PC-9 (cell line): ENCODE results near the gene OCA2. TPM values are rescaled to one million over a fixed set of nuclear protein-coding genes. Genes with fewer than 3 reads are reported as not detected.

ENCODE experiments used
- BruUV-seq: library from RNA; stranded (reverse); fragments of 400-500 nt; replicated peaks from 2 replicates; lab custom pipeline; 2021; lab: Mats Ljungman, UMichigan
- CTCF ChIA-PET: fragments of 300-600 bp; sonication (Branson Sonifier 250); formaldehyde crosslinking; loops from one replicate; lab custom pipeline; 2022; ENCODE audit warnings: antibody characterized with exemption; lab: Charles Lee
- POLR2A ChIA-PET: fragments of 300-600 bp; sonication (Branson Sonifier 250); formaldehyde crosslinking; loops from one replicate; lab custom pipeline; 2022; ENCODE audit warnings: antibody characterized with exemption; ENCODE audit not compliant: unreplicated experiment; lab: Charles Lee
- DNase-seq, 2 experiments: peaks; one replicate each; pipeline versions ENCODE4 v3.0.0 to v3.0.0-alpha.2; 2015 to 2022; ENCODE audit warnings: mixed read lengths in 1 of 2
- H2AFZ ChIP-seq: fragments of 200-600 bp; sonication (generic); 2 replicates; pipeline ENCODE4 v1.8.1; 2017; ENCODE audit warnings: antibody characterized with exemption
- H3F3A ChIP-seq: fragments of 200-600 bp; sonication (generic); 2 replicates; pipeline ENCODE4 v1.8.1; 2017; ENCODE audit warnings: antibody characterized with exemption, mild to moderate bottlenecking, low read depth; ENCODE audit not compliant: insufficient read depth
- H3K27ac ChIP-seq: fragments of 200-600 bp; sonication (generic); 2 replicates; pipeline ENCODE4 v1.6.1; 2016; ENCODE audit warnings: mixed run types
- H3K27me3 ChIP-seq: fragments of 200-600 bp; sonication (generic); 2 replicates; pipeline ENCODE4 v1.6.1; 2016; ENCODE audit warnings: low read depth, mixed run types; ENCODE audit not compliant: insufficient read depth
- H3K36me3 ChIP-seq: fragments of 200-600 bp; sonication (generic); 2 replicates; pipeline ENCODE4 v1.6.1; 2016; ENCODE audit warnings: low read depth, mixed run types
- H3K4me1 ChIP-seq: fragments of 200-600 bp; sonication (generic); replicated peaks from 2 replicates; pipeline ENCODE4 v1.6.1; 2016; ENCODE audit warnings: mixed run types; ENCODE audit not compliant: insufficient read depth
- H3K4me2 ChIP-seq: fragments of 200-600 bp; sonication (generic); 2 replicates; pipeline ENCODE4 v1.6.1; 2017; ENCODE audit warnings: mixed run types
- H3K4me3 ChIP-seq: fragments of 200-600 bp; sonication (generic); 2 replicates; pipeline ENCODE4 v1.6.1; 2016; ENCODE audit warnings: mixed run types
- H3K79me2 ChIP-seq: fragments of 200-600 bp; sonication (generic); 2 replicates; pipeline ENCODE4 v1.6.1; 2017; ENCODE audit warnings: low read depth, mixed run types
- H3K9me2 ChIP-seq: fragments of 200-600 bp; sonication (generic); 2 replicates; pipeline ENCODE4 v1.8.1; 2017; ENCODE audit warnings: mild to moderate bottlenecking; ENCODE audit not compliant: insufficient read depth
- H3K9me3 ChIP-seq: fragments of 200-600 bp; sonication (generic); 2 replicates; pipeline ENCODE4 v1.8.1; 2016; ENCODE audit warnings: low read depth; ENCODE audit not compliant: insufficient read depth
- H4K20me1 ChIP-seq: fragments of 200-600 bp; sonication (generic); 2 replicates; pipeline ENCODE4 v1.8.1; 2017; ENCODE audit not compliant: insufficient read depth
- EZH2 ChIP-seq: fragments of 200-600 bp; sonication (generic); IDR thresholded peaks from 2 replicates; pipeline ENCODE4 v1.8.0; 2017; ENCODE audit warnings: antibody characterized with exemption, low read depth
- intact Hi-C: fragments of 100-400 bp; cut with micrococcal nuclease; formaldehyde crosslinking; loops from one replicate; pipeline ENCODE4 v1.10.0; 2022; ENCODE audit not compliant: unreplicated experiment
- total RNA-seq: library from RNA; stranded (reverse); gene quantifications from 2 replicates; pipeline ENCODE4 v1.2.3, GENCODE V29; 2021
- TF ChIP-seq, protein P1 (sequence below): fragments of 200-600 bp; sonication (generic); conservative IDR thresholded peaks from 2 replicates; pipeline ENCODE4 v1.6.1; 2017; ENCODE audit warnings: mixed run types, antibody characterized with exemption, mild to moderate bottlenecking, moderate library complexity

OCA2 gene
- total RNA-seq, 1 experiment from 2014 or later, result not detected

DNA sequence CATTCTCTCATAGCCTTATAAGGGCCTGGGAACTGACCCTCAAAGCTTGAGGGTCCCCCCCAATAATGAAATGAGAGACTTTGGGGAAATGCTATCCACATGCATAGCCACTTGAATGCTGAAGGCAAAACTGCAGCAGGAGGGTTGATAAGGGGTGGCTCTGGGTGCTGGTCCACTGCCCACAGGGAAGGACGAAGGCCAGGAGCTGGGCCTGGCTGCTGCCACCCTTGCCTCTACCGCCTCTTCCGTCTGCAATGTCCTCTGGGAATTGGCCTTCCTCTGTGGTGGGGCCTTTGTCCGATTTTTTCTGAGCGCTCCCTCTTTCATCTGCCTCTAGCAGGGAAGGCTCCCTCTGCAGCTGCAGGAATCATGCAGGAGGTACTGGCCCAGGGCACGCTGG lies 41.0 kb downstream of the OCA2 start:
- H3K79me2 ChIP-seq, result no peaks in the 10 kb centered on the region
- no peak overlapping the region for H3K4me2 ChIP-seq
- H3F3A ChIP-seq, result no peaks in the 10 kb centered on the region
- H3K4me3 ChIP-seq, result no peak overlapping the region
- H4K20me1 ChIP-seq, result no peaks in the 10 kb centered on the region
- no peak overlapping the region for H2AFZ ChIP-seq
- H3K9me2 ChIP-seq, result no peaks in the 10 kb centered on the region
- ChIA-PET POLR2A (no interaction called here), CTCF (no interaction called here)
- no peaks in the 10 kb centered on the region for H3K36me3 ChIP-seq
- intact Hi-C loops, result no loop called here
- H3K4me1 ChIP-seq, result no peaks in the 10 kb centered on the region
- H3K27me3 ChIP-seq, result peaks cover 21% of the 10 kb centered on the region; the same call in 1 of the 2 replicates
- no peak for DNase-seq
- no peak for TF ChIP-seq EZH2
- TF ChIP-seq, protein P1, sequence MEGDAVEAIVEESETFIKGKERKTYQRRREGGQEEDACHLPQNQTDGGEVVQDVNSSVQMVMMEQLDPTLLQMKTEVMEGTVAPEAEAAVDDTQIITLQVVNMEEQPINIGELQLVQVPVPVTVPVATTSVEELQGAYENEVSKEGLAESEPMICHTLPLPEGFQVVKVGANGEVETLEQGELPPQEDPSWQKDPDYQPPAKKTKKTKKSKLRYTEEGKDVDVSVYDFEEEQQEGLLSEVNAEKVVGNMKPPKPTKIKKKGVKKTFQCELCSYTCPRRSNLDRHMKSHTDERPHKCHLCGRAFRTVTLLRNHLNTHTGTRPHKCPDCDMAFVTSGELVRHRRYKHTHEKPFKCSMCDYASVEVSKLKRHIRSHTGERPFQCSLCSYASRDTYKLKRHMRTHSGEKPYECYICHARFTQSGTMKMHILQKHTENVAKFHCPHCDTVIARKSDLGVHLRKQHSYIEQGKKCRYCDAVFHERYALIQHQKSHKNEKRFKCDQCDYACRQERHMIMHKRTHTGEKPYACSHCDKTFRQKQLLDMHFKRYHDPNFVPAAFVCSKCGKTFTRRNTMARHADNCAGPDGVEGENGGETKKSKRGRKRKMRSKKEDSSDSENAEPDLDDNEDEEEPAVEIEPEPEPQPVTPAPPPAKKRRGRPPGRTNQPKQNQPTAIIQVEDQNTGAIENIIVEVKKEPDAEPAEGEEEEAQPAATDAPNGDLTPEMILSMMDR, result no peak
- no peak overlapping the region for H3K27ac ChIP-seq
- no peaks in the 10 kb centered on the region for H3K9me3 ChIP-seq
- no TSS peak for BruUV-seq

DNA sequence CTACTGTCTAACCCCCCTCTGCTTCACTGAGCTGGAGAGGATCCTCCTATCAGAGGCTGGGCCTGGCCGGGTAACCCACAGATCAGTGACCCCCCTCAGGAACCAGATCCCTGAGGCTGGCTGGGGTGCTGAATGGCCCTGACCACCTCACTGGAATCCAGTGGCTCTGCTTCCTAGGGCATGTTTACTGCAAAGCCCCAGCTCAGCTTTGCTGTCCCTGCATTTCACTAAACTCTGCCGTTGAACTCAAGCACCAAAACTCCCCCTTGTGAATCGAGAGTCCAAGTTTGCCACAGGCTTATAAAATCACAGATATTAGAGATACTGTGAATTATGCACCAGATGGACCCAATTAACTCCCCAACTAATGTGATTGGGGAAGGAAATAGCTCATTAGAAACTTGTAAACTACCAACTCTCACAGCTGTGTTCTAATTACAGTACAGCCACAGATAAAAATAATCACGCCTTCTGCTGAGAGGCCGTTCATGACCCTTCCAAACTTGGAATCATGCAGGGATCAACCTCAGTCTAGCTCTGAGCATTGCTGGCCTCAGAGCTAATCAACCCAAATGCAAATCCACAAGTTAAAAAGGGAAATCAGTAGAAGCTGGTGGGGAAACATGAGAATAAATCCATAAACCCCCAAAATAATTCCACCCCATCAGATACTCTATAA lies 47.0 kb downstream of the OCA2 start:
- no peaks in the 10 kb centered on the region for H3F3A ChIP-seq
- no peaks in the 10 kb centered on the region for H3K9me3 ChIP-seq
- H3K9me2 ChIP-seq, result no peaks in the 10 kb centered on the region
- no peak overlapping the region for H3K4me2 ChIP-seq
- no peak overlapping the region for H2AFZ ChIP-seq
- no peak overlapping the region for H3K4me3 ChIP-seq
- DNase-seq, result no peak
- no TSS peak for BruUV-seq
- no peaks in the 10 kb centered on the region; the same call in 1 of the 2 replicates for H3K27me3 ChIP-seq
- POLR2A ChIA-PET, result no interaction called here
- intact Hi-C loops, result no loop called here
- no peaks in the 10 kb centered on the region for H3K4me1 ChIP-seq
- no peaks in the 10 kb centered on the region for H4K20me1 ChIP-seq
- CTCF ChIA-PET, result interaction anchor here (0.6 kb wide), 1 partner anchor 791 kb away, joined by 3 read pairs; no protein-coding TSS in a partner anchor
- no peaks in the 10 kb centered on the region for H3K36me3 ChIP-seq
- H3K27ac ChIP-seq, result no peak overlapping the region
- no peaks in the 10 kb centered on the region for H3K79me2 ChIP-seq
- no peak for TF ChIP-seq EZH2
- TF ChIP-seq, protein P1, result no peak

DNA sequence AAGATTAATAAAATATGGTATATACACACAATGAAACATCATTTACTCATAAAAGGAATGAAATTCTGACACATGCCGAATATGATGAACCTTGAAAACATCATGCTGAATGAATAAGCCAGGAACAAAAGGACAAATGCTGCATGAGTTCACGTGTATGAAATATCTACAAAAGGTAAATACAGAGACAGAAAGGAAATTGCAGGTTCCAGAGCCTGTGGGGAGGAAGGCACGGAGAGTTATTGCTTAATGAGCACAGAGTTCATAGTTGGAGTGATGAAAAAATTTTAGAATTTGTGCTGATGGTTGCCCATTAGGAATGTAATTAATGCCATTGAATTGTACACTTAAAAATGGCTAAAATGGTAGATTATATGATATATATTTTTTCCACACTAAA lies 49.5 kb downstream of the OCA2 start:
- Histone ChIP-seq H2AFZ (no peak overlapping the region), H3K36me3 (no peaks in the 10 kb centered on the region), H3K9me3 (no peaks in the 10 kb centered on the region), H3K27ac (no peak overlapping the region), H3K79me2 (no peaks in the 10 kb centered on the region), H3K4me1 (no peaks in the 10 kb centered on the region), H3K27me3 (no peaks in the 10 kb centered on the region), H3F3A (no peaks in the 10 kb centered on the region), H3K4me2 (no peak overlapping the region), H3K9me2 (no peaks in the 10 kb centered on the region), H4K20me1 (no peaks in the 10 kb centered on the region), H3K4me3 (no peak overlapping the region)
- no peak for TF ChIP-seq EZH2
- TF ChIP-seq, protein P1, result no peak
- no peak for DNase-seq
- CTCF ChIA-PET, result no interaction called here
- POLR2A ChIA-PET, result no interaction called here
- no TSS peak for BruUV-seq
- intact Hi-C loops, result no loop called here
